HFF-Myc (cell line): Measurements from ENCODE around the gene TP63.

Experiments used
- DNase-seq: peaks from one replicate; pipeline ENCODE4 v3.0.0-alpha.2; 2011; ENCODE audit warnings: low read depth; ENCODE audit errors: extremely low read depth
- H3K4me3 ChIP-seq: replicated peaks from 2 replicates; pipeline ENCODE4 v1.5.1; 2011; ENCODE audit warnings: low read depth, mild to moderate bottlenecking, control low read depth, low read length
- TF ChIP-seq, protein P1 (sequence below): IDR thresholded peaks from 2 replicates; pipeline ENCODE4 v1.5.1; 2012; ENCODE audit warnings: mild to moderate bottlenecking, low read depth, low read length, control low read depth; ENCODE audit errors: missing control alignments

Gene TP63

DNA sequence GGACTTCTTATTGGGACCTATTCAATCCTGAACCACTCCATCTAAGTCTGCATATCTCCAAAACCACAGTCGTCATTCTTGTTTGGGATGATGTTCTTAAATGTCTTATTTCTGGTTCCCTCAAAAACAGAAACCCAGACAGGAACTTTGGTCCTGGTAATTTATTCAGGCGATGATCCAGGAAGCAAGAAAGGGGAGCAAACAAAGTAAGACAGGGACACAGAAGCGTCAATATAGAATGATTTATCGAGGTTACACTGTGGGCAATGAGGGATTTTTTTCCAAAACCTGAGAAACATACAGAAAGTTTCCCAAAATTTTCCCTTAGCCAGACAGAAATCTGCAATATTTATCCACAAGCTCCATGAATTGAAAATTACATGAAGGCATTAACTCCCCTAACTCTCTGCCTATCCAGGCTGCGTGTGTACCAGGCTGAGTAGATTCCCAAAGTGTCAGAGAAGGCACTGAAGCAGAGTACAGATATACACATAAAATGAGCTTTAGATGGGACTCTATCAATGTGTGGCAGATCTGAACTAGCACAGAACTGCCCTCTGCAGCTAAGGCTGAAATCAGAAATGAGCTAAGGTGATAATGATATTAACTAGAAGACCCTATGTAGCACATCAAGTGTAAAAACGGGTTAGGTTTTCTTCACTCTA is 43.2 kb downstream of the TP63 start:
- no peak overlapping the region for H3K4me3 ChIP-seq
- no peak for DNase-seq
- TF ChIP-seq, protein P1, sequence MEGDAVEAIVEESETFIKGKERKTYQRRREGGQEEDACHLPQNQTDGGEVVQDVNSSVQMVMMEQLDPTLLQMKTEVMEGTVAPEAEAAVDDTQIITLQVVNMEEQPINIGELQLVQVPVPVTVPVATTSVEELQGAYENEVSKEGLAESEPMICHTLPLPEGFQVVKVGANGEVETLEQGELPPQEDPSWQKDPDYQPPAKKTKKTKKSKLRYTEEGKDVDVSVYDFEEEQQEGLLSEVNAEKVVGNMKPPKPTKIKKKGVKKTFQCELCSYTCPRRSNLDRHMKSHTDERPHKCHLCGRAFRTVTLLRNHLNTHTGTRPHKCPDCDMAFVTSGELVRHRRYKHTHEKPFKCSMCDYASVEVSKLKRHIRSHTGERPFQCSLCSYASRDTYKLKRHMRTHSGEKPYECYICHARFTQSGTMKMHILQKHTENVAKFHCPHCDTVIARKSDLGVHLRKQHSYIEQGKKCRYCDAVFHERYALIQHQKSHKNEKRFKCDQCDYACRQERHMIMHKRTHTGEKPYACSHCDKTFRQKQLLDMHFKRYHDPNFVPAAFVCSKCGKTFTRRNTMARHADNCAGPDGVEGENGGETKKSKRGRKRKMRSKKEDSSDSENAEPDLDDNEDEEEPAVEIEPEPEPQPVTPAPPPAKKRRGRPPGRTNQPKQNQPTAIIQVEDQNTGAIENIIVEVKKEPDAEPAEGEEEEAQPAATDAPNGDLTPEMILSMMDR, result no peak

DNA sequence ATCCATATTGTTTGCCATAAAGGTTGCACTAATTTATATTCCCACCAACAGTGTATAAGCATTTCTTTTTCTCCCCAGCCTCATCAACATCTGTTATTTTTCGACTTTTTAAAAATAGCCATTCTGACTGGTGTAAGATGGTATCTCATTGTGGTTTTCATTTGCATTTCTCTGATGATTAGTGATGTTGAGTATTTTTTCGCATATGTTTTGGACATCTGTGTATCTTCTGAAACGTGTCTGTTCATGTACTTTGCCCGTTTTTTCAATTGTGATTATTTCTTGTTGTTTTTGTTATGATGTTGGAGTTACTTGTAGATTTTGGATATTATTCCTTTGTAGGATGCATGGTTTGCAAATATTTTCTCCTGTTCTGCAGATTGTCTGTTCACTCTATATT is 46.5 kb downstream of the TP63 start:
- H3K4me3 ChIP-seq, result no peak overlapping the region
- TF ChIP-seq, protein P1, result no peak
- no peak for DNase-seq

DNA sequence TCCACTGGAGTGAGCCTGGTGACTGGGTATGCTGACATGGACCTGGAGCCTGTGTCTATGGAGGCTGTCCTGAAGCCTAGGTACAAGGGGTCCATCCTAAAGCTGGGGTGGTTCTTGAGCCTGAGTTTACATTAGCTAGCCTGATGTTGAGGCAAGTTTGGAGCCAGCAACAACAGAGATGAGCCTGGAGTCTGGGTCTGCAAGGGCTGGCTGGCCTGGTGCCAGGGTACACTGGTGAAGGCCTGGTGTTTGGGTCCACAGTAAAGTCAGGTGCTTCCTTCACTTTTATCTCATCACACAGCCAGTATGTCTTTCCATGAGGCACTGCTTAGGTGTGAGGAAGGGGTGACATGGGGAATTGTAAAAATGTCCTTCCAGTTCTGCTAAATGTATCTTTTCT is 49.5 kb downstream of the TP63 start:
- no peak overlapping the region for H3K4me3 ChIP-seq
- TF ChIP-seq, protein P1, result no peak
- no peak for DNase-seq

DNA sequence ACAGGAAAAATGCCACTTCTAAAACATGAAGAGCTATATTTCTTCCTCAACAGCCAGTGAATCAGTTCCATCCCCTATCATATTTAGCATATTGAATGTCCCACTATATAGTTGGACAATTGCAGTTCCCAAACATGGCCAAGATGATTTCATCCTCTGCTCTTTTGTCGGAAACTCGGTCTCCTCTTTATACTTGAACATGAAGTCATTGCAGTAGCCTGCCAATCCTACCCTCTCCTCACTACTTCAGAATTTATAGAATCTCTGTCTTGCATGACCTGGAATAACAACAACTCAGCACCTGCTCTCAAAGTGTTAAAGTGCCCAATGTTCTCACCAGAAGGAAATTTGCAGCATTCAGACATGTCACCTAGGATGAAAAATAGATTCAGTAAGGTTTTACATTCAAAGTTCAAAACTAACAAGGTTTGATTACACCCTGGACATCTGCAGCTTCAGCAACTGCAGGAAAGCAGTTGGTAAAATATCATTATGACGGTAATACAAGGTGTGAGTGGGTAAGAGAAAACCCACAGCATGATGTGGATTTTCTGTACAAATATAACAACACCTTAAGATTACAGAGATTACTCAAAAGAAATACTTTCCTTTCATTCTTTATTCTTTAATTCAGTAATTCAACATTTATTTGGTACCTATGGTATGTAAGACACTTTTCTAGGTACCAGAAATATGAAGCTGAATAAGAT is 52.5 kb downstream of the TP63 start:
- TF ChIP-seq, protein P1, result no peak
- no peak for DNase-seq

DNA sequence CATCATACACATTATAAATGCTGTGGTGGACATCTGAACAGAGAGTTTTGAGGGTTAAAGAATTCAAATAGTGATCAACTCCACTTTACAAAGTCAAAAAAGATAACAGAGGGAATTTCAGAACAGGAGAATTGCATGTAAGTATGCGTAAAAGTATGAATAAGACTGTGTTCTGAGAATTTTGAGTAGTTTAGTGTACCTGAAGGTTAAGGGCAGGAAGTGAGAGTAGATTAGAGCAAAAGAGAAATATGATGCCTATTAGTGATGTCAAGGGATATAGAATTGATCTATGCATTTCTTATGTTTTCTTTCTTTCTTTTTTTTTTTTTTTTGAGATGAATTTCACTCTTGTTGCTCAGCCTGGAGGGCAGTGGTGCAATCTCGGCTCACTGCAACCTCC is 53.1 kb downstream of the TP63 start:
- H3K4me3 ChIP-seq, result no peak overlapping the region
- TF ChIP-seq, protein P1, result no peak
- DNase-seq, result no peak

More for the DNA sequence above, 52.5 kb downstream of the TP63 start:
- H3K4me3 ChIP-seq, result no peak overlapping the region

DNA sequence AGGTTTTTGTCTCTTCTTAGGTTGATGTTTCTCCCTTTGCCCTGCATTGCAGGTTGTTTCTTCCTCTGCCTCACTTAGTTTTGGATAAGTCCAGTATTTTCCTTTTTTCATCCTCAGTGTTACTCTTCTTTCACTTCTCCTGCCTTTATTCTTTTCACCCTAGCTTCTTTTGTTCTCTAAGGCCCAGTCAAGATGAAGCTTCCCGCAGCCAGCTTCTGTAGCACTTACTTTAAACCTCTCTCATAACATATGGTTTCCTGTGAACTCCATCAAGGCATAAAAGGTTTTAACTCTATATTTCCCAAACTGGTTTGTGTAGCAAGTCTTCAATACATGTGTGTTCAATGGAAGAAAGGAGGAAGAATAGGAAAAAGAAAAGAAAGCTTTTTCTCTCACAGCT is 54.1 kb downstream of the TP63 start:
- TF ChIP-seq, protein P1, result no peak
- no peak overlapping the region for H3K4me3 ChIP-seq
- no peak for DNase-seq

DNA sequence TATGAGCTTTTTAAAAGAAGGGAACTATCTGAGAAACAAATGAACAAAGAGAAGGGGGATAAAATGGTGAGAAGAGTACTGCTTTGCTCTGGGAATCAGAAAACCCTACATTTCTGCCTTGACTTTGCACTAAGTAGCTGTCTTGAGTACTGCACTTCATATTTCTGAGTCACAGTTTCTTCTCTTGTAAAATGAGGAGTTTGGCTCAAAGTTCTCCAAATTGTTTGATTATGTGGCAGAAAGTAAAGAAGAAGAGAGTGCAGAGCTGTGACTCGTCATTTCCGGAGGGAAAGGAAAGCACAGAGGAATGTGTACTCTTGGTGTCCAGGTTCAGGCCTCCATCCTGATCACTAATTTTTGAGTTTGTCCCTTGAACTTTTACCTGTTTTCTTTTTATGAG is 54.7 kb downstream of the TP63 start:
- H3K4me3 ChIP-seq, result no peak overlapping the region
- TF ChIP-seq, protein P1, result no peak
- DNase-seq, result peak; percentile 51
